B cell (primary cell): ENCODE measurements around the gene FHIT. TPM values are rescaled to one million over a fixed set of nuclear protein-coding genes. Genes with fewer than 3 reads are reported as not detected.
"Not testable (repeated sequence)": the region's sequence is repeated elsewhere in the genome, so short reads cannot be mapped to it uniquely, and the experiment has no call there.

Source experiments
- ATAC-seq: fragments of 200-7000 bp; cut with Tn5 transposase; one replicate; pipeline ENCODE4 v1.10.0; 2021; ENCODE audit warnings: low read depth, mild to moderate bottlenecking, moderate number of reproducible peaks, moderate library complexity
- CTCF ChIA-PET: fragments of 350-600 bp; sonication (Branson Sonifier 250); formaldehyde crosslinking; loops from one replicate; lab custom pipeline; 2021; ENCODE audit warnings: antibody characterized with exemption, inconsistent platforms; lab: Charles Lee
- POLR2A ChIA-PET: fragments of 350-600 bp; sonication (Branson Sonifier 250); formaldehyde crosslinking; loops from one replicate; lab custom pipeline; 2021; ENCODE audit warnings: antibody characterized with exemption; lab: Charles Lee
- DNase-seq: peaks from one replicate; pipeline ENCODE4 v3.0.0; 2013
- H2AFZ ChIP-seq: 2 replicates; pipeline ENCODE4 v1.6.1; 2012; ENCODE audit warnings: mild to moderate bottlenecking, low read depth, low read length; ENCODE audit not compliant: insufficient read depth, poor library complexity, severe bottlenecking
- H3K27ac ChIP-seq, 2 donors: 1 replicate in 1 of 2; 2 replicates in 1 of 2; pipeline ENCODE4 v1.5.1; 2012 to 2013; ENCODE audit warnings: low read length in 2 of 2, mild to moderate bottlenecking in 2 of 2, moderate library complexity in 1 of 2
- H3K27me3 ChIP-seq, 4 experiments: fragments of 200-600 bp in 1 of 4; sonication (generic) in 1 of 4; replicated peaks in 1 of 4; 1 replicate in 2 of 4; 2 replicates in 2 of 4; pipeline versions ENCODE4 v1.6.1 to v1.7.0; 2013 to 2016; ENCODE audit warnings: low read length in 3 of 4, mild to moderate bottlenecking in 2 of 4, mixed read lengths in 1 of 4, moderate library complexity in 1 of 4; ENCODE audit not compliant: insufficient read depth in 4 of 4, control insufficient read depth in 3 of 4; ENCODE audit errors: control extremely low read depth in 1 of 4
- H3K36me3 ChIP-seq, 2 experiments: replicated peaks in 1 of 2; 1 replicate in 1 of 2; 2 replicates in 1 of 2; pipeline versions ENCODE4 v1.6.1 to v1.7.1; 2013; ENCODE audit warnings: low read length in 1 of 2; ENCODE audit not compliant: insufficient read depth in 2 of 2, control insufficient read depth in 1 of 2; ENCODE audit errors: control extremely low read depth in 1 of 2, extremely low read depth in 1 of 2
- H3K4me1 ChIP-seq, 2 donors: fragments of 200-600 bp in 1 of 2; sonication (generic) in 1 of 2; 1 replicate in 1 of 2; 2 replicates in 1 of 2; pipeline versions ENCODE4 v1.5.1 to v1.6.1; 2013 to 2017; ENCODE audit warnings: low read length in 2 of 2; ENCODE audit not compliant: control insufficient read depth in 2 of 2, insufficient read depth in 2 of 2
- H3K4me2 ChIP-seq: replicated peaks from 2 replicates; pipeline ENCODE3; 2012; ENCODE audit warnings: mild to moderate bottlenecking, low read depth, low read length; ENCODE audit not compliant: poor library complexity, severe bottlenecking
- H3K4me3 ChIP-seq, 5 experiments: fragments of 200-600 bp in 1 of 5; sonication (generic) in 1 of 5; 1 replicate in 3 of 5; 2 replicates in 2 of 5; pipeline versions ENCODE4 v1.5.1 to v1.7.0; 2011 to 2016; ENCODE audit warnings: low read length in 4 of 5, mild to moderate bottlenecking in 4 of 5, low read depth in 2 of 5, control low read depth in 1 of 5, moderate library complexity in 1 of 5; ENCODE audit not compliant: insufficient read depth in 1 of 5; ENCODE audit errors: control extremely low read depth in 1 of 5, extremely low read depth in 1 of 5
- H3K79me2 ChIP-seq: fragments of 200-600 bp; sonication (generic); one replicate; pipeline ENCODE4 v1.6.0; 2016; ENCODE audit warnings: low read length; ENCODE audit not compliant: control insufficient read depth, insufficient read depth
- H3K9ac ChIP-seq: fragments of 200-600 bp; sonication (generic); 2 replicates; pipeline ENCODE4 v1.6.1; 2017; ENCODE audit warnings: mild to moderate bottlenecking, low read length, moderate library complexity
- H3K9me3 ChIP-seq, 3 donors: one replicate each; pipeline versions ENCODE4 v1.6.1 to v1.7.1; 2013; ENCODE audit warnings: low read length in 2 of 3; ENCODE audit not compliant: control insufficient read depth in 2 of 3, insufficient read depth in 1 of 3; ENCODE audit errors: control extremely low read depth in 1 of 3
- H4K20me1 ChIP-seq: 2 replicates; pipeline ENCODE4 v1.6.0; 2012; ENCODE audit warnings: mild to moderate bottlenecking, low read length; ENCODE audit not compliant: insufficient read depth, control insufficient read depth, poor library complexity, severe bottlenecking
- H3K27ac Mint-ChIP-seq: one replicate; pipeline ENCODE4 v1.8.0; 2021; ENCODE audit warnings: mixed read lengths
- H3K27me3 Mint-ChIP-seq: one replicate; pipeline ENCODE4 v1.8.0; 2021; ENCODE audit warnings: mixed read lengths
- H3K4me1 Mint-ChIP-seq: one replicate; pipeline ENCODE4 v1.8.0; 2021; ENCODE audit warnings: mixed read lengths
- H3K4me3 Mint-ChIP-seq: one replicate; pipeline ENCODE4 v1.8.0; 2021; ENCODE audit warnings: mixed read lengths
- H3K9me3 Mint-ChIP-seq: one replicate; pipeline ENCODE4 v1.8.0; 2022; ENCODE audit warnings: mixed read lengths; ENCODE audit not compliant: insufficient read depth
- EZH2 ChIP-seq: IDR thresholded peaks from 2 replicates; pipeline ENCODE4 v1.6.1; 2012; ENCODE audit warnings: borderline replicate concordance, low read depth, mild to moderate bottlenecking, moderate library complexity, low read length; ENCODE audit not compliant: insufficient read depth, poor library complexity, severe bottlenecking
- WGBS: methylation state at CpG from one replicate; pipeline ENCODE4 v1.1.5; 2013; ENCODE audit warnings: missing lambda C conversion rate; ENCODE audit not compliant: insufficient coverage; 5-methylcytosine and 5-hydroxymethylcytosine counted together
- intact Hi-C: fragments of 100-400 bp; cut with micrococcal nuclease; formaldehyde crosslinking; loops from one replicate; pipeline ENCODE4 v1.10.0; 2022
- polyA plus RNA-seq: library from polyadenylated mRNA; depleted of rRNA; stranded (reverse); fragments of >200 nt; gene quantifications from 2 replicates; pipeline ENCODE4 v1.2.3, GENCODE V29; 2012
- total RNA-seq, 2 donors: library from RNA; stranded (reverse); fragments of 120-200 nt in 1 of 2; gene quantifications; 1 replicate in 1 of 2; 2 replicates in 1 of 2; pipeline versions ENCODE4 v1.2.3 to v1.2.4, GENCODE V29; 2013 to 2022
- TF ChIP-seq, protein P1 (sequence below): fragments of 200-600 bp; IDR thresholded peaks from one replicate; pipeline ENCODE4 v1.8.0; 2022; ENCODE audit warnings: antibody characterized with exemption, mild to moderate bottlenecking

FHIT gene
- total and polyA plus RNA-seq, 2 donors (not counting 1 experiment from before 2014, with no cell fraction given), result 1.7 to 7.8 TPM

DNA sequence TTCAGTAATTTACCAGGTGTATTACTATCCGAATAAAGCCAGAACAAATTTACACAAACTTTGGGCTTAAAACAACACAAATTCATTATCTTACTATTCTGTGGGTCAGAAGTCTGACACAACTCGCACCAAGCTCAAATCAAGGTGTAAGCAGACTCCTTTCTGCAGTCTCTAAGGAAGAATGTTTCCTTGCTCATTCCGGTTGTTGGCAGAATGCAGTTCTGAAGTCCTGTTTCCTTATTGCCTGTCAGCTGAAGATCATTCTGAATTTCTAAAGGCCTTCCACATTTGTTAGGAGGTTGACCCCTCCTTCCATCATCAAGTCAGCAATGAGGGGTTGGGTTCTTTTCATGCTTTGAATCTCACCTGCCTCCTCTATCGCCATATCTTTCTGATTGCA, 183.2 kb downstream of the FHIT start:
- ChIA-PET POLR2A (no interaction called here), CTCF (no interaction called here)
- Histone ChIP-seq H3K79me2 (no peaks in the 10 kb centered on the region), H3K27me3 (no peaks in the 10 kb centered on the region), H3K9ac (no peak overlapping the region), H3K4me2 (no peak overlapping the region), H2AFZ (no peak overlapping the region), H3K9me3 (no peaks in the 10 kb centered on the region), H3K4me3 (no peak overlapping the region), H3K27ac (no peak overlapping the region), H4K20me1 (no peaks in the 10 kb centered on the region), H3K4me1 (no peaks in the 10 kb centered on the region), H3K36me3 (no peaks in the 10 kb centered on the region)
- no peaks in the 10 kb centered on the region for H3K4me1 Mint-ChIP-seq
- no peak overlapping the region for H3K4me3 Mint-ChIP-seq
- H3K9me3 Mint-ChIP-seq, result no peaks in the 10 kb centered on the region
- no peak for TF ChIP-seq EZH2
- TF ChIP-seq, protein P1, sequence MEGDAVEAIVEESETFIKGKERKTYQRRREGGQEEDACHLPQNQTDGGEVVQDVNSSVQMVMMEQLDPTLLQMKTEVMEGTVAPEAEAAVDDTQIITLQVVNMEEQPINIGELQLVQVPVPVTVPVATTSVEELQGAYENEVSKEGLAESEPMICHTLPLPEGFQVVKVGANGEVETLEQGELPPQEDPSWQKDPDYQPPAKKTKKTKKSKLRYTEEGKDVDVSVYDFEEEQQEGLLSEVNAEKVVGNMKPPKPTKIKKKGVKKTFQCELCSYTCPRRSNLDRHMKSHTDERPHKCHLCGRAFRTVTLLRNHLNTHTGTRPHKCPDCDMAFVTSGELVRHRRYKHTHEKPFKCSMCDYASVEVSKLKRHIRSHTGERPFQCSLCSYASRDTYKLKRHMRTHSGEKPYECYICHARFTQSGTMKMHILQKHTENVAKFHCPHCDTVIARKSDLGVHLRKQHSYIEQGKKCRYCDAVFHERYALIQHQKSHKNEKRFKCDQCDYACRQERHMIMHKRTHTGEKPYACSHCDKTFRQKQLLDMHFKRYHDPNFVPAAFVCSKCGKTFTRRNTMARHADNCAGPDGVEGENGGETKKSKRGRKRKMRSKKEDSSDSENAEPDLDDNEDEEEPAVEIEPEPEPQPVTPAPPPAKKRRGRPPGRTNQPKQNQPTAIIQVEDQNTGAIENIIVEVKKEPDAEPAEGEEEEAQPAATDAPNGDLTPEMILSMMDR, result no peak
- H3K27ac Mint-ChIP-seq, result no peak overlapping the region
- H3K27me3 Mint-ChIP-seq, result no peaks in the 10 kb centered on the region
- DNase-seq (no peak), ATAC-seq (no peak)
- WGBS, result 100% methylated on average over 1 of the region's 4 CpGs
- intact Hi-C loops, result no loop called here

DNA sequence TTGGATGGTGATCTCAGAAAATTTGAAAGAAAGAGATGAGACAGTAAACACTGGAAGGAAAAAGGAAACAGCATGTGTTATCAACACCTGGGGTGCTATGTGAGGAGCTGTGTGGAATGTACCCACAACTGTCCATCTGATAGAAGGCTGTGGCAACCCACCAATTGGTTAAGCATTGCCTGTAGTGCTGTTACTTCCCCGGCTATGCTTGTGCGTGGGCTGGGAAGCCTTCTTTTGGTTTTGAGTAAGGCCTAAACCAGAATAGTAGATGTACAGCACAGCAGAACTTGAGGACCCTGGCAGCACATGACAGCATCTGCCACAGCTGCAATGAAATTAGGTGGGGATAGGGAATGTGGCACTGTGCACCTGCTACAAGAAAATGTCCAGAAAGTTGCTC, 184.5 kb downstream of the FHIT start:
- H3K27me3 Mint-ChIP-seq, result no peaks in the 10 kb centered on the region
- Histone ChIP-seq H3K27ac (no peak overlapping the region), H4K20me1 (no peaks in the 10 kb centered on the region), H3K9me3 (no peaks in the 10 kb centered on the region), H3K9ac (no peak overlapping the region), H3K4me1 (no peaks in the 10 kb centered on the region), H3K79me2 (no peaks in the 10 kb centered on the region), H3K4me3 (no peak overlapping the region), H3K4me2 (no peak overlapping the region), H2AFZ (no peak overlapping the region), H3K27me3 (no peaks in the 10 kb centered on the region), H3K36me3 (no peaks in the 10 kb centered on the region)
- no peak overlapping the region for H3K27ac Mint-ChIP-seq
- DNase-seq, result no peak
- WGBS, result 100% methylated on average over 2 of the region's 2 CpGs
- POLR2A ChIA-PET, result no interaction called here
- CTCF ChIA-PET, result no interaction called here
- H3K4me1 Mint-ChIP-seq, result no peaks in the 10 kb centered on the region
- no peak overlapping the region for H3K4me3 Mint-ChIP-seq
- ATAC-seq, result no peak
- TF ChIP-seq EZH2, result no peak
- TF ChIP-seq, protein P1, result no peak
- H3K9me3 Mint-ChIP-seq, result no peaks in the 10 kb centered on the region
- intact Hi-C loops, result no loop called here

DNA sequence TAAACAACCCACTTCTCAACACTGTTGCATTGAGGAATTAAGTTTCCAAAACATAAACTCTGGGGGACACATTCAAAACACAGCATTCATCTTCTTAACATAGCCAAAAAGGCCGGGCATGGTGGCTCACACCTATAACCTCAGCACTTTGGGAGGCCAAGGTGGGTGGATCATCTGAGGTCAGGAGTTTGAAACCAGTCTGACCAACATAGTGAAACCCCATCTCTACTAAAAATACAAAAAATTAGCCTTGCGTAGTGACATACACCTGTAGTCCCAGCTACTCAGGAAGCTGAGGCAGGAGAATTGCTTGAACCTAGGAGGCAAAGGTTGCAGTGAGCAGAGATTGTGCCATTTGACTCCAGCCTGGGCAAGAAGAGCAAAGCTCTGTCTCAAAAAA, 185.0 kb downstream of the FHIT start:
- H3K4me3 Mint-ChIP-seq, intact Hi-C loops, H3K27me3 Mint-ChIP-seq, H2AFZ ChIP-seq, H3K9me3 Mint-ChIP-seq, H4K20me1 ChIP-seq, H3K4me2 ChIP-seq, ATAC-seq, CTCF ChIA-PET, H3K4me1 Mint-ChIP-seq, H3K9me3 ChIP-seq, H3K4me1 ChIP-seq, H3K4me3 ChIP-seq, DNase-seq, H3K27ac ChIP-seq, H3K9ac ChIP-seq, H3K27me3 ChIP-seq, H3K27ac Mint-ChIP-seq, H3K79me2 ChIP-seq, H3K36me3 ChIP-seq, POLR2A ChIA-PET: not testable (repeated sequence)
- WGBS, result 100% methylated on average over 1 of the region's 2 CpGs
